Activated CD4-positive, alpha-beta T cell treated with anti-CD3 and anti-CD28 coated beads for 24 hours (primary cell): ENCODE data around the gene RTP2.

Experiments used
- DNase-seq, 2 donors: peaks; one replicate each; pipeline ENCODE4 v3.0.0-alpha.2; 2020; ENCODE audit warnings: low read depth in 2 of 2

The RTP2 gene

DNA sequence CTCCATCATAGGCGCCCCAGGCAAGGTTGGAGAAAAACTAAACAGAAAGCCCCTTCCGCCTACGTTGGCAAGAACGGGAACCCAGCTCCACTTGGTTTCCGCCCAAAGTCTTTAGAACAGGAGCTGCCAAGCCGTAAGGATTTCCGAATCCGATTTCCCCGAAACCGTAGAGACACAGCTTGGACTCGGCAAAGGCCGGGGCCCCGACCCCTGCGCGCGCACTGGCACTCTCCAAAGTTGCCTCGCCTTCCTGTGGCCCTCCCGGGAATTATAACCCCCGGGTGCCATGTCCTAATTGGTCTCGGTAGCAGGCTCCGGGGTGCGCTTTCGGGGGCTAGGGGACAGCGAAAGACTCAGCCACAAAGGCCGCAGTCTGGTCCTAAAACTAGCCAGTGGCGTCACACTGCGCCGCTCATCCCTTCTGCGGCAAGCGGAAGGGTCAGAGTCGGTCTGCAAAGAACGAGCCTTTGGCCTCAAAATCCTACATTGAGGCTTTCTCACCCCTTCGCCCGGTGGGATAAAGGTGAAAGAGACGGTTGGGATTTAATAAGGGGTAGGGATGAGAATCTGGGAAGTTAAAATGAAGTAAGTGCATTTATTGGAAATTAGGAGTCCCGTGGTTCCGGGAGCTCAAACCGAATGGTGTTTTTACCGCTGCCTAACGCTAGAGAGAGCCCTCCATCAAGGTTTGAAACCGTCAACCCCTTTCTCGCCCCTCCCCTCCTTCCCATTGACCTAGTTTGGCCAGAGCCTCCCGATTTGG is 36.2 kb upstream of the RTP2 start:
- peak in 1 of 2 donors; percentile 62 for DNase-seq

GRCh38 chr3:187738071-187738330 is 35.6 kb upstream of the RTP2 start:
- no peak for DNase-seq

DNA sequence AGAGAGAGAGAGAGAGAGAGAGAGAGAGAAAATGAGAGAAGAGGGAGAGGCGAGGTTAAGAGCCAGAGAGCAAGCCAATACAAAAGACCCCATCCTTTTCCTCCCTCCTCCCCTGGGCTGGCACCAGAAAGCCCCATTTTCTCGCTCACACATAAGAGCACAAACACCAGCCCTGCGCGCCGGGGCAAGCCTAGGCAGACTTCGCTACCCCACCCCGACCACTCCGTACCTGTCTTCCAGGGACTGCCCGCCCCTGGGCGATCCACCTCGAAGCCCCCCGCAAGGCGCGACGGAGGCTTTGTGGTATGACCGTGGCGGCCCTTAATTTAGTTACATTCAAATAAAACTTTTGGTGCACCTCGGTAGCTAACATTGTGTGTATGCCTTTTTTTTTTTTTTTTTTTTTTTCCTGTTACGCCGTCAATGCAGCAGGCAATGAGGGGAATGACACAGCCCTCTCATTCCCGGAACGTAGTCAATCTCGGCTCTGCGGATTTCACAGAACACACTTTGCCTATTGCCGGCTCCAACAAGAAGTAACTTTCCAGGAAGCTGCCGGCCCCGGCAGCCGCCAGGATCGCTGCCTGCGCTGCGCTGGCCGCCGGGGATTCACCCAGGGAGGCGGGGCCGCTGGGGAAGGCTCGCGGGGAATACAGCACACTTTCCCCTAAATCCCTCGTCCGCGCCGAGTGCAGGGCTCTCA is 35.2 kb upstream of the RTP2 start:
- peak in 1 of 2 donors; percentile 29 for DNase-seq

- no peak for DNase-seq
Observed at GRCh38 chr3:187737006-187737367, 34.6 kb upstream of the RTP2 start.

GRCh38 chr3:187736418-187736871 is 34.1 kb upstream of the RTP2 start:
- no peak for DNase-seq

GRCh38 chr3:187735837-187736236 is 33.5 kb upstream of the RTP2 start:
- no peak for DNase-seq

DNA sequence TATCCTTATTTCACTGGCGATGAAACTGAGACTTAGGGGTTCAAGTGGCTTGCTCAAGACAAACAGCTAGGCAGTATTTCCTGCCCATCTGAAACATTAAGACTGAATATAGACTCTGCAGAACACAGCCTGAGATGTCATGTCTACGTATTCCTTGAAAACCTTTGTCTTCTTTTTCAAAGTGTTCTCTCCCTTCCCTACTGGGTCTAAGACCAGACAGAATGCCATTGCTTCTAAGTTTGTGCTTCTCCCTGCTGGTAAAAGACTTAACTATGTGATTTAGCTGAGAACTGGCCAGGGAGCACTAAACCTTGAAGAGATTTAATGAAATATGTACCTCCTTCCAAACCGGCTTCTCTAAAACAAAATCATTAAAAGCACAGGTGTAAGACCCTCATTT is 33.0 kb upstream of the RTP2 start:
- no peak for DNase-seq

DNA sequence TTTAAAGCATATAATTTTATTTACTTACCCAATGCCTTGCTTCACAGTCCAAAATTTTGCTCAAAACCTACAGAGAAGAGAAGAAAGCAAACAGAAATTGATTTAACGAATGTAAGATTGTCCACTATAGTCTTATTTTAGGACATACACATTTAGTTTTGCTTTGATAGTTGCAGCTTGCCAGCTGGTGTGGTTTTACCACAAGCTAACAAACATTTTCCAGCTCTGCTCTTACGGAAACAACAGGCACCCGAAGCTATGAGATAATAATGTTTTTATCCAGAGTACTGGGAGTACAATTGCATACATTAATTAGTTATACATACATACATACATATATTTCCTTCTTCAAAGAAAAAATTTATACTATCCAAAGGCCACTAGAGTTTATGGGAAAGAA is 32.5 kb upstream of the RTP2 start:
- no peak for DNase-seq

- DNase-seq, result no peak
Observed at GRCh38 chr3:187733371-187733770, 31.0 kb upstream of the RTP2 start.

- DNase-seq, result no peak
Observed at GRCh38 chr3:187729598-187729997, 27.2 kb upstream of the RTP2 start.

DNA sequence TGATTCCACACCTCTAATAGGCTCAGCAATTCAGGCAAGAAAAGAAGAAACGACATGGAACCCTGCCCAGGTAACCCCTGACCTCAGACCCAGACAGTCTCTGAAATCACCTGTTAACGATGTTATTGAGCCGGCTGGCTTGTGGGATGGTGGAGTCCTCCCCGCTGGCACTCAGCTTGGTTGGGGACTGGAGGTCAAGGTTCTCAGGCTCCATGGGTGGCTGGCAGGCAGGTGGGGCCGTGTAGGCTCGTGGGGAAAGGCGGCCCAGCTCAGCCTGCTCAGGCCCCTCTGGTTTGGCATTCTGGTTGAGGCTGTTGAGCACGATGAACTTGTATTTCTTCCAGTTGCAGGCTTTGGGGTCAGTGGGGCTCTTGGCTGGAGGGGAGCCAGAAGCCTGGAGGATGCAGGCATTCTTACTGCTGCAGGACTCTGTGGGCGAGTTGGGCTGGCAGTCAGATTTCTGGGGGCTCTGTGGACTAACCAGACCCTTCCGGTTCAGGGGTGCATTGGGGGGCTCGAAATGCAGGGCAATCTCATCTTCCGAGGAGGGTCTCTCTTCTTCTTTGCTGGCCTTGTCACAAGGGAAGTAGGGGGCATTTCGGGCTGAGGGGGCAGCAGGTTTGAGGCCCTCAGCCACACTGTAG is 26.7 kb upstream of the RTP2 start:
- no peak for DNase-seq

DNA sequence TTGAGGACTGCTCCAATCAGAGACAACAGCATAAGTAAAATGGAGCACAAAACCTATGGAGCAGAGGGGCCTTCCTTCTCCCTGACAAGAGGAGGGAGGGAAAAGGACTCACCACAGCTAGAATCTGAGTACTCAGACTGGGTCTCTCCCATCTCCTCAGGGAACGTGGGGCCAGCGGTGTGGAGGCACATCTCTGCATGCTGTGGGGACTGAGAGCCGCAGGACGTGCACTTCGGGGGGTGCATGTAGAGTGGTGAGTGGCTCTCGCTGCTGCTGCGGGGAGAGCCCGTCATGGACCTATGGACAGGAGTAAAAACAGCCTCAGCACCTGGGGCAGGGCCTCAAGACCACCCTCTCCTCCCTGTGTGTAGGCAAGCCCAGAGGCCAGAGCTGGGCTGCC is 25.9 kb upstream of the RTP2 start:
- no peak for DNase-seq

DNA sequence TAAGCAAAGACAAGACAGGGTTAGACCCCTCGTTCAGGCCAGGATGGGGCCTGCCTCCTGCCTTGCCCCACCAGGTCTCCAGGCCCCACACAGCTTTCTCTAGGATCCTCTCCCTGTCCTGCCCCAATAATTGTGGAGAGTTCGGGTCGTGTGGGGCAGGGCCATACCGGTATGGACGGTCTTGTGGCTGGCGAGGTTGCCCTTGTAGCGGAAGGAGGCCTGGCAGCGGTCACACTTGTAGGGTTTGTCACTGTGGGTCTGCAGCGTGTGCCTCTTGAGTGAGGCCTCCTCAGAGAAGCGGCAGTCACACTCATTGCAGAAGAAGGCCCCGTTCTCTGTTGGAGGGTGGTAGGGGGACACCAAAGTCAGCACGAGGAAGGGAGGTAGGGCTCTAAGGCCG is 24.2 kb upstream of the RTP2 start:
- no peak for DNase-seq

DNA sequence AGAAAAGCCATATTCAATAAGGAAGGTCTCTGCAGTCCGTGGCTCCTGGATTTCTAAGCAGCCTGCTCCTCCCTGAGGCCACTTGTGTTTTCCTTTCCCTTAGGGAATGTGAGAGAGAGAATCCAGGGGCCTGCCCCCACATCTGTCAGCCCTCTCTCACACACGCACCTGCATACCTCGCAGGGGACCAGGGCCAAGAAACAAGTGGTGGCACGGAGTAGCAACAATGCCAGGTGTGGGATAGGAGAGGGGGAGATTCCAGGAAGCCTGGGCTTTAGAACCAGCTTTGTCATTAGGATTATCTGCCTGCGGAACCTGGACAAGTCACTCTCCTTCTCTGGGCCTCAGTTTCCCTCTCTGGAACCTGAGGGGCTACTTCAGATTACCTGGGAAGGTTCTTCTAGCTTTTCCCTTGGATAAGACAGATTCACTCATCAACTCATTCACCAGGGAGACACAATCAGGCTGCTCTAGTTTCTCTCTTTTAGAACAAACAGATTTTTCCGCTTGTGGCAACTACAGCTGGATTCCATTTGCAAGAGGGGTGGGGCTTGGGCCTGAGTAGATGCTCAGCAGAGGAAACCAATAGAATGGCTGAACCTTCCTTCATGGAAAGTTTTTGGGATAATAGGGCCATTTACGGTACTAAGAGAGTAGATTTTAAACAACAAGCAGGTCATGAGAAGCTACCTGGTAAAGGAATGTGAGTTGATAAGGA is 23.5 kb upstream of the RTP2 start:
- DNase-seq, result no peak

DNA sequence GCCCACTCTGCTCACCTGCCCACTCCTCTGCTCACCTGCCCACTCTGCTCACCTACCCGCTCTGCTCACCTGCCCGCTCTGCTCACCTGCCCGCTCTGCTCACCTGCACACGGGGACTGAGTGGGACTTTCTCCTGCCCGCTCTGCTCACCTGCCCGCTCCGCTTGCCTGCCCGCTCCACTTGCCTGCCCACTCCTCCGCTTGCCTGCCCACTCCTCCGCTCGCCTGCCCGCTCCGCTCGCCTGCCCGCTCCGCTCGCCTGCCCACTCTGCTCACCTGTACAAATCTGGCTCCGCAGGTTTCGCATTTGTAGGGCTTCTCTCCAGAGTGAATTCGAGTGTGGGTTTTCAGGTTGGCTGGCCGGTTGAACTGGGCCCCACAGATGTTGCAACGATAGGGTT is 22.9 kb upstream of the RTP2 start:
- DNase-seq, result no peak

DNA sequence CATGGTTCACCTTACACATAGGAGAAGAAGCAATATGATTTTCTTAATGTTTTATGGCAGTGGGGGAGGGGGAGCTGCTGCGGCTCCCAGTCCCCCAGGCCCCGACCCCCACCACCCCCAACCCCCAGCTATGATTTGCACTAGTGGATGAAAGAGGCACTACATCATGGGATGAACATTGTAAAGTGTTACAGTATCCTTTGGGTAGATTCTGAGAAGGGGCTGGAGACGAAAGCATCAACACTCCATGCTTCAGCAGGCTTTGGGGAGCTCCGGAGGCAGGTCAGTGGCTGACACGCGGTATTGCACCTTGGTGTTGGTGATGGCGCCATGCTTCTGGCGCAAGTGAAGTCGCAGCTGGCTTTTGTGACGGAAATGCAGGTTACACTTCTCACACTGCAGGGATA is 19.9 kb upstream of the RTP2 start:
- DNase-seq, result no peak

- no peak for DNase-seq
Observed at GRCh38 chr3:187721055-187721454, 18.7 kb upstream of the RTP2 start.

- DNase-seq, result no peak
Observed at GRCh38 chr3:187720337-187720670, 17.9 kb upstream of the RTP2 start.

DNA sequence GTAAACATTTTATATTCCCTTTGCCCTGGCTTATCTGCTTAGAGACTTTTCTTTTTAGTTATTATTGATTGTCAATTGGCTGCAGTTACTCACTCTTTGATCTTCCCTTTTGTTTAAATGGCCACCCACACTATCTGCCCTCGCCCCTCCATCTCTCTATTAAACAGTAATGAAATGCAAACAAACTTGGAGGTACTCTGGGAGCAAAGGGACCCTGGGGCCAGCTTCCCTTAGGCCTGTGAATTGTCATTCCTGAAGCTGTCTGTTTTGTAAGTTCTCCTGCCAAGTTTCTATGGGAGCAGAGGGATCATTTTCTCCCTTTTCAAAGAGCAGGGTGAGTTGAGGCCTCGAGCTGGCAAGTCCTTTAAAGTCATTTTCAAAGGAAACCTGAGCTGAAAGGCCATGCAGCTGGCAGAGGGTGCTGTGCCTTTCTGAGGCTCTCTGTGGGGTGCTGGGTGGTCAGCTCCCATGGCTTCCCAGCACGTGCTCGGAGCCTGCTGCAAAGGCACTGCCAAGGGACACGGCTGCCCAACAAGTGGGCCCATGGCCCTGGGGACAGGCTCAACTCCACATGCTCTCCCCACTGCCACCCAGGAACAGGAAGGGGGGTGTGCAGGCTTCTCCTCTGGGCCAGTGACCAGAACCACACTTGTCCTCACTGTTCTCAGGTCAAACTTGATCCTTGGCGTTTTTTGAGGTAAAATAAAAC is 17.4 kb upstream of the RTP2 start:
- no peak for DNase-seq

- DNase-seq, result no peak
Observed at GRCh38 chr3:187718802-187719201, 16.4 kb upstream of the RTP2 start.

GRCh38 chr3:187717572-187717971 is 15.2 kb upstream of the RTP2 start:
- DNase-seq, result no peak

GRCh38 chr3:187714404-187714979 is 12.1 kb upstream of the RTP2 start:
- DNase-seq, result peak; percentile 59 to 65
